K562 (cell line): ENCODE results near the gene DEDD2. TPM values are rescaled to one million over a fixed set of nuclear protein-coding genes. Genes with fewer than 3 reads are reported as not detected.

Experiments used
- CC2D1A ChIP-seq: fragments of 450-650 bp; IDR thresholded peaks from 2 replicates; pipeline ENCODE4 v1.6.1; 2017; ENCODE audit warnings: mild to moderate bottlenecking
- CHCHD3 ChIP-seq: fragments of 250-450 bp; sonication (Bioruptor Pico); IDR thresholded peaks from 2 replicates; pipeline ENCODE4 v2.1.2; 2022; ENCODE audit warnings: mild to moderate bottlenecking
- CHD1 ChIP-seq: fragments of 200-600 bp; sonication (generic); IDR thresholded peaks from one replicate; pipeline ENCODE4 v1.6.1; 2012; ENCODE audit warnings: mild to moderate bottlenecking, moderate library complexity, low read length, inconsistent platforms
- DNMT1 ChIP-seq: fragments of 450-650 bp; IDR thresholded peaks from 2 replicates; pipeline ENCODE4 v1.6.1; 2016; ENCODE audit warnings: antibody characterized with exemption, mild to moderate bottlenecking
- E2F5 ChIP-seq: sonication (generic); formaldehyde crosslinking; IDR thresholded peaks from 2 replicates; pipeline ENCODE4 v1.8.0; 2022; ENCODE audit warnings: mild to moderate bottlenecking, missing genetic modification reagents
- MXI1 ChIP-seq: IDR thresholded peaks from 2 replicates; pipeline ENCODE4 v1.6.1; 2011; ENCODE audit warnings: low read depth, mild to moderate bottlenecking, improper control_type of control experiment, low read length
- POLR2A ChIP-seq: fragments of 450-650 bp; conservative IDR thresholded peaks from 2 replicates; pipeline ENCODE4 v1.6.1; 2016
- PREB ChIP-seq: sonication (generic); formaldehyde crosslinking; IDR thresholded peaks from 2 replicates; pipeline ENCODE4 v1.8.1; 2023; ENCODE audit warnings: mild to moderate bottlenecking, missing genetic modification reagents
- SNIP1 ChIP-seq: fragments of 450-650 bp; IDR thresholded peaks from 2 replicates; pipeline ENCODE4 v1.7.1; 2017; ENCODE audit warnings: low read depth, mild to moderate bottlenecking
- SREBF1 ChIP-seq: fragments of 150-350 bp; IDR thresholded peaks from 2 replicates; pipeline ENCODE4 v1.6.1; 2014; ENCODE audit warnings: antibody characterized with exemption, low read depth, low read length, borderline replicate concordance
- ZFX ChIP-seq: sonication (generic); formaldehyde crosslinking; IDR thresholded peaks from 2 replicates; pipeline ENCODE4 v1.8.0; 2022; ENCODE audit warnings: mild to moderate bottlenecking, missing genetic modification reagents, moderate library complexity
- ZHX1 ChIP-seq: fragments of 150-350 bp; conservative IDR thresholded peaks from 2 replicates; pipeline ENCODE4 v1.6.1; 2014; ENCODE audit warnings: low read length
- ZNF699 ChIP-seq: fragments of 250-450 bp; sonication (Bioruptor Pico); IDR thresholded peaks from 2 replicates; pipeline ENCODE4 v1.8.0; 2021; ENCODE audit warnings: mild to moderate bottlenecking, moderate library complexity; ENCODE audit not compliant: insufficient replicate concordance
- ZSCAN29 ChIP-seq: fragments of 450-650 bp; IDR thresholded peaks from 2 replicates; pipeline ENCODE4 v1.6.1; 2017
- polyA plus RNA-seq, 8 experiments: library from polyadenylated mRNA; depleted of rRNA in 4 of 8; stranded (reverse) in 5 of 8; unstranded in 3 of 8; fragments of >200 nt; fragmentation: Nextera tagmentation in 2 of 8; fragmentation: Illumina TruSeq in 1 of 8; extraction: Ambion mirVana in 2 of 8; extraction: Trizol in 1 of 8; gene quantifications; 2 replicates each; pipeline versions ENCODE4 v1.2.1 to v1.2.3, GENCODE V29; 2011 to 2014; ENCODE audit warnings: inconsistent platforms in 1 of 8, missing spikeins in 1 of 8
- total RNA-seq, 7 experiments: library from RNA; depleted of rRNA in 6 of 7; stranded (reverse); fragments of >200 nt in 6 of 7; fragmentation: Illumina TruSeq in 2 of 7; extraction: Trizol in 2 of 7; gene quantifications; 2 replicates each; pipeline versions ENCODE4 v1.2.1 to v1.2.3, GENCODE V29; 2011 to 2021; ENCODE audit warnings: low replicate concordance in 1 of 7
- TF ChIP-seq, protein P1 (sequence below), 2 experiments: IDR thresholded peaks; 2 replicates each; pipeline ENCODE4 v1.6.1; 2011; ENCODE audit warnings: borderline replicate concordance in 1 of 2, control low read depth in 1 of 2, low read depth in 1 of 2, low read length in 1 of 2, mild to moderate bottlenecking in 1 of 2, mixed read lengths in 1 of 2, moderate library complexity in 1 of 2; ENCODE audit not compliant: insufficient read depth in 1 of 2, insufficient read length in 1 of 2, poor library complexity in 1 of 2, severe bottlenecking in 1 of 2; ENCODE audit errors: extremely low read depth in 1 of 2
- TF ChIP-seq, protein P2 (sequence below): fragments of 200-800 bp; sonication (Bioruptor generic); IDR thresholded peaks from 2 replicates; pipeline ENCODE4 v1.6.1; 2017; ENCODE audit warnings: missing genetic modification characterization, missing compliant biosample characterization
- TF ChIP-seq, protein P3 (sequence below): fragments of 450-650 bp; formaldehyde crosslinking; IDR thresholded peaks from 2 replicates; pipeline ENCODE4 v1.4.0; 2020; ENCODE audit warnings: mild to moderate bottlenecking, mixed read lengths

Gene DEDD2
- total and polyA plus RNA-seq, 9 of the 15 experiments (the other 6 are each of a cell fraction or from before 2014, with no cell fraction given): 4.3 to 43.0 (median 29.2) TPM

DNA sequence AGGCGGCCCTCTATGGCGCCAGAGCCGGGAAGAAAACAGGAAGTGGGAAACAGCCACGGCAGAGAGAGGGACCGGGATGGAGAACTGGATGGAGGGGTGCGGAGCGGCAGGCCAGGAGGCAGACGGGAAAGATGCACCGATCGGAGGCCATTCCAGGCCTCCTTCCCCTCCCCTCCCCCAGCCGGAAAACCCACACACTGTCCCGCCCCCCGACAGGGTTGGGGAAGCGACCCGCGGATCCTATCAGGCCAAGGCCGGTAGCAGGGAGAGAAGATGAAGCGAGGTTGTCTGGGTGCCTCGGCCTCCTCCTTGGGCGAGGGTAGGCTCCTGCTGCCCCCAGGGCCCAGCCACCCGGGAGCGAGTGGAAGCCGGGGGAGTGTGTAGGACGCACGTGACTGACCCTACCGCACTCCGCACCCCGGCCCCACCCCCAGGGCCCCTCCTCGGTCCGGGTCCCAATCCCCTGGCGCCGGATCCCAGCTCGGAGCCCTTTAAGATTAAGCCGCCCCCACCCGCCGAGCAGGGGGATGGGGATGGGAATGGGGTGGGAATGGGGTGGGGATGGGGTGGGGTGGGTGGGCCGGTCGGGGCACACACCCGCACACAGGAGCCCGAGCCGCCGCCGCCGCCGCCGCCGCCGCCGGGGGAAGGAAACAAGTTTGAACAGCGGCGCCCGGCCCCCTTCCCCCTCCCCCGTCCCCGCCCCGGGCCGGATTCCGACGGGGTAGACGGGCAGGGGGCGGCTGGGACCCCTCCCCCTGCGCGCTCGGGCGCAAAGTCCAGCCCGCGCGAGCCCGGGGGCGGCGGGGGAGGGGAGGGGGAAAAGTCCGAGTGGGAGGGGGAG, 36.0 kb upstream of the DEDD2 start (continued):
- no peak for TF ChIP-seq PREB
- TF ChIP-seq ZHX1: no peak
- no peak for TF ChIP-seq ZSCAN29
- no peak for TF ChIP-seq CHCHD3 (CRISPR knock-in tag)
- TF ChIP-seq SREBF1: no peak
- peak; percentile 68 for TF ChIP-seq POLR2A
- peak; percentile 97 for TF ChIP-seq CC2D1A
- no peak for TF ChIP-seq DNMT1
- peak; percentile 66; the same call in 1 of the 2 replicates for TF ChIP-seq MXI1
- TF ChIP-seq, protein P1, sequence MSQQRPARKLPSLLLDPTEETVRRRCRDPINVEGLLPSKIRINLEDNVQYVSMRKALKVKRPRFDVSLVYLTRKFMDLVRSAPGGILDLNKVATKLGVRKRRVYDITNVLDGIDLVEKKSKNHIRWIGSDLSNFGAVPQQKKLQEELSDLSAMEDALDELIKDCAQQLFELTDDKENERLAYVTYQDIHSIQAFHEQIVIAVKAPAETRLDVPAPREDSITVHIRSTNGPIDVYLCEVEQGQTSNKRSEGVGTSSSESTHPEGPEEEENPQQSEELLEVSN (IDR thresholded peaks at IDR 0.05; ENCODE audit: borderline replicate concordance in 1 of 2, extremely low read depth in 1 of 2, insufficient read depth in 1 of 2, insufficient read length in 1 of 2, low read depth in 1 of 2, low read length in 1 of 2, poor library complexity in 1 of 2, severe bottlenecking in 1 of 2): peak in 1 of 2 experiments; percentile 20
- no peak for TF ChIP-seq E2F5
- TF ChIP-seq SNIP1: no peak
- TF ChIP-seq, protein P2, sequence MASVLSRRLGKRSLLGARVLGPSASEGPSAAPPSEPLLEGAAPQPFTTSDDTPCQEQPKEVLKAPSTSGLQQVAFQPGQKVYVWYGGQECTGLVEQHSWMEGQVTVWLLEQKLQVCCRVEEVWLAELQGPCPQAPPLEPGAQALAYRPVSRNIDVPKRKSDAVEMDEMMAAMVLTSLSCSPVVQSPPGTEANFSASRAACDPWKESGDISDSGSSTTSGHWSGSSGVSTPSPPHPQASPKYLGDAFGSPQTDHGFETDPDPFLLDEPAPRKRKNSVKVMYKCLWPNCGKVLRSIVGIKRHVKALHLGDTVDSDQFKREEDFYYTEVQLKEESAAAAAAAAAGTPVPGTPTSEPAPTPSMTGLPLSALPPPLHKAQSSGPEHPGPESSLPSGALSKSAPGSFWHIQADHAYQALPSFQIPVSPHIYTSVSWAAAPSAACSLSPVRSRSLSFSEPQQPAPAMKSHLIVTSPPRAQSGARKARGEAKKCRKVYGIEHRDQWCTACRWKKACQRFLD (CRISPR knock-in tag): no peak
- peak; percentile 39 for TF ChIP-seq ZFX (CRISPR knock-in tag)
- TF ChIP-seq, protein P3, sequence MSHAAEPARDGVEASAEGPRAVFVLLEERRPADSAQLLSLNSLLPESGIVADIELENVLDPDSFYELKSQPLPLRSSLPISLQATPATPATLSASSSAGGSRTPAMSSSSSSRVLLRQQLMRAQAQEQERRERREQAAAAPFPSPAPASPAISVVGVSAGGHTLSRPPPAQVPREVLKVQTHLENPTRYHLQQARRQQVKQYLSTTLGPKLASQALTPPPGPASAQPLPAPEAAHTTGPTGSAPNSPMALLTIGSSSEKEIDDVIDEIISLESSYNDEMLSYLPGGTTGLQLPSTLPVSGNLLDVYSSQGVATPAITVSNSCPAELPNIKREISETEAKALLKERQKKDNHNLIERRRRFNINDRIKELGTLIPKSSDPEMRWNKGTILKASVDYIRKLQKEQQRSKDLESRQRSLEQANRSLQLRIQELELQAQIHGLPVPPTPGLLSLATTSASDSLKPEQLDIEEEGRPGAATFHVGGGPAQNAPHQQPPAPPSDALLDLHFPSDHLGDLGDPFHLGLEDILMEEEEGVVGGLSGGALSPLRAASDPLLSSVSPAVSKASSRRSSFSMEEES: peak; percentile 49
- no peak for TF ChIP-seq ZNF699
- TF ChIP-seq CHD1: no peak
